HepG2 (cell line): ENCODE measurements around the gene RBM26. TPM values are rescaled to one million over a fixed set of nuclear protein-coding genes. Genes with fewer than 3 reads are reported as not detected.

Experiments used
- CEBPG ChIP-seq: IDR thresholded peaks from 2 replicates; pipeline ENCODE4 v1.6.1; 2016
- CENPT ChIP-seq: sonication (generic); formaldehyde crosslinking; IDR thresholded peaks from 2 replicates; pipeline ENCODE4 v1.8.0; 2022; ENCODE audit warnings: low read depth, mild to moderate bottlenecking, moderate library complexity, missing genetic modification reagents
- FOXA3 ChIP-seq: IDR thresholded peaks from 2 replicates; pipeline ENCODE4 v1.6.1; 2016; ENCODE audit warnings: missing genetic modification reagents, missing compliant biosample characterization
- KDM3A ChIP-seq: IDR thresholded peaks from 2 replicates; pipeline ENCODE4 v1.6.1; 2018; ENCODE audit warnings: low read depth, missing compliant biosample characterization
- KDM5B ChIP-seq: sonication (generic); formaldehyde crosslinking; IDR thresholded peaks from 2 replicates; pipeline ENCODE4 v1.4.0; 2020; ENCODE audit warnings: missing genetic modification reagents, mild to moderate bottlenecking, borderline replicate concordance
- KLF13 ChIP-seq: sonication (generic); formaldehyde crosslinking; IDR thresholded peaks from 2 replicates; pipeline ENCODE4 v1.4.0; 2020; ENCODE audit warnings: mild to moderate bottlenecking, missing genetic modification reagents
- MEF2D ChIP-seq: sonication (generic); formaldehyde crosslinking; IDR thresholded peaks from 2 replicates; pipeline ENCODE4 v1.5.1; 2020; ENCODE audit warnings: mild to moderate bottlenecking, missing genetic modification reagents
- MIER3 ChIP-seq: IDR thresholded peaks from 2 replicates; pipeline ENCODE4 v1.6.1; 2016; ENCODE audit warnings: missing compliant biosample characterization, borderline replicate concordance
- MTA3 ChIP-seq: sonication (generic); formaldehyde crosslinking; IDR thresholded peaks from 2 replicates; pipeline ENCODE4 v1.4.0; 2020; ENCODE audit warnings: missing genetic modification reagents
- NFKB2 ChIP-seq: sonication (generic); formaldehyde crosslinking; IDR thresholded peaks from 2 replicates; pipeline ENCODE4 v1.4.0; 2020; ENCODE audit warnings: missing genetic modification reagents, borderline replicate concordance
- NFKBIZ ChIP-seq: IDR thresholded peaks from 2 replicates; pipeline ENCODE4 v1.6.1; 2018; ENCODE audit warnings: missing genetic modification reagents, missing compliant biosample characterization
- PTBP1 ChIP-seq: fragments of 200-400 bp; formaldehyde crosslinking; IDR thresholded peaks from 2 replicates; pipeline ENCODE4 v1.6.1; 2018; ENCODE audit warnings: low read length, low read depth; ENCODE audit not compliant: poor library complexity, severe bottlenecking
- RBFOX2 ChIP-seq: fragments of 200-400 bp; formaldehyde crosslinking; IDR thresholded peaks from 2 replicates; pipeline ENCODE4 v1.6.1; 2017; ENCODE audit warnings: low read depth, mild to moderate bottlenecking, low read length
- SMAD9 ChIP-seq: sonication (generic); formaldehyde crosslinking; IDR thresholded peaks from 2 replicates; pipeline ENCODE4 v1.5.1; 2020; ENCODE audit warnings: mild to moderate bottlenecking, missing genetic modification reagents
- TCF7L2 ChIP-seq: IDR thresholded peaks from 2 replicates; pipeline ENCODE4 v1.6.1; 2011; ENCODE audit warnings: mild to moderate bottlenecking, low read depth, low read length, moderate library complexity
- ZC3H13 ChIP-seq: sonication (generic); formaldehyde crosslinking; IDR thresholded peaks from 2 replicates; pipeline ENCODE4 v1.8.1; 2023; ENCODE audit warnings: mild to moderate bottlenecking, missing genetic modification reagents, moderate library complexity
- ZNF230 ChIP-seq: sonication (generic); formaldehyde crosslinking; IDR thresholded peaks from 2 replicates; pipeline ENCODE4 v1.4.0; 2020; ENCODE audit warnings: mild to moderate bottlenecking, missing genetic modification reagents
- ZNF333 ChIP-seq: sonication (generic); formaldehyde crosslinking; IDR thresholded peaks from 2 replicates; pipeline ENCODE4 v1.4.0; 2020; ENCODE audit warnings: mild to moderate bottlenecking, missing genetic modification reagents, borderline replicate concordance
- ZNF383 ChIP-seq: sonication (generic); formaldehyde crosslinking; IDR thresholded peaks from 2 replicates; pipeline ENCODE4 v1.4.0; 2020; ENCODE audit warnings: missing genetic modification reagents, mild to moderate bottlenecking, borderline replicate concordance
- ZNF652 ChIP-seq: IDR thresholded peaks from 2 replicates; pipeline ENCODE4 v1.6.1; 2016; ENCODE audit warnings: low read depth, borderline replicate concordance
- ZNF660 ChIP-seq: sonication (generic); formaldehyde crosslinking; IDR thresholded peaks from 2 replicates; pipeline ENCODE4 v1.5.1; 2020; ENCODE audit warnings: mild to moderate bottlenecking, low read depth, missing genetic modification reagents, borderline replicate concordance
- polyA plus RNA-seq, 8 experiments: library from polyadenylated mRNA; depleted of rRNA in 3 of 8; stranded (reverse) in 7 of 8; unstranded in 1 of 8; fragments of >200 nt; fragmentation: Illumina TruSeq in 4 of 8; extraction: Trizol in 4 of 8; gene quantifications; 2 replicates each; pipeline versions ENCODE4 v1.2.1 to v1.2.3, GENCODE V29; 2011 to 2016; ENCODE audit warnings: low read depth in 4 of 8, missing spikeins in 1 of 8, mixed read lengths in 1 of 8; ENCODE audit not compliant: insufficient read depth in 1 of 8
- total RNA-seq, 5 experiments: library from RNA; depleted of rRNA; stranded (reverse); fragments of >200 nt; fragmentation: Illumina TruSeq; extraction: Trizol; gene quantifications; 2 replicates each; pipeline ENCODE4 v1.2.3, GENCODE V29; 2016; ENCODE audit warnings: low read depth in 1 of 5
- TF ChIP-seq, protein P1 (sequence below): sonication (generic); formaldehyde crosslinking; IDR thresholded peaks from 2 replicates; pipeline ENCODE4 v1.4.0; 2020; ENCODE audit warnings: mild to moderate bottlenecking, missing genetic modification reagents
- TF ChIP-seq, protein P2 (sequence below): IDR thresholded peaks from 2 replicates; pipeline ENCODE4 v1.6.1; 2016; ENCODE audit warnings: missing compliant biosample characterization, missing genetic modification reagents, borderline replicate concordance
- TF ChIP-seq, protein P3 (sequence below): conservative IDR thresholded peaks from 2 replicates; pipeline ENCODE4 v1.6.1; 2018; ENCODE audit warnings: missing genetic modification reagents
- TF ChIP-seq, protein P4 (sequence below): IDR thresholded peaks from 2 replicates; pipeline ENCODE4 v1.6.1; 2016

The RBM26 gene
- total and polyA plus RNA-seq, 2 of the 13 experiments (the other 11 are each of a cell fraction or from before 2014, with no cell fraction given): 19.4 to 34.4 TPM

DNA sequence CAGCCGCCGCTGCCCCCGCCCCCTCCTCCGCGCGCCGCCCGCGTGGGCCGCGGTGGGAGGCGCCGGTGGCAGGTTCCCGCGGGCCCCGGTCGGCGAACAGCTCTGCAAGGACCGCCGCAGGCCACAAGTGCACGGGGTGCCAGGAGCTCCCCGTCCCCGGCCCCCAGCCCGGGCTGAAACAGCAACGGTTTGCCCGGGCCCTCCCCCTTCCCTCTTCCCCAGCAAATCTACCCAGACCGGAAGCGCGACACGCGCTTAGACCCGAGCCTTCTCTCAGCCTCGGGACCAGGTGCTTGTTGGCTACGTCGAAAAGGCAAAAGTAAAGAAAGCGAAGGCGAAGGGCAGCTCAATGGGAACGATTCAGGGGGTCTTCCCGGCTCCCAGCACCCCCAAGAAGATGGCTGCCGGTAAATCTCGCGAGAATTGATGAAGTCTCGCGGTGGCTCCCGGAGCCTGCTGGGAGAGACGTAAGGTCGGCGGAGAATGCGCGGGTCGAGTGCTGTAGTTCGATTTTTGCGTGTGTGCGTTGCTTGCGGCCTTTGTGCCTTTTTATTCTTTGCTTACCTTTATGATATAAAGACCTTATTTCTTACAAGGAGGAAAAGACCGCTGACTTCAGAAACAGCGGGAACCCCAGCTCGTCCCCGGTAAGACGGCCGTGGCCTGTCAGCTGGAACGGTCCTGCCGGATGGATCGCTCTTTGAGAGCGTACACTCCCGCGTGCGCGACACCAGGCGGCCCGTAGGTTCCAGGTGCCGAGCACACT, at the start of gene RBM26 (continued):
- TF ChIP-seq, protein P1, sequence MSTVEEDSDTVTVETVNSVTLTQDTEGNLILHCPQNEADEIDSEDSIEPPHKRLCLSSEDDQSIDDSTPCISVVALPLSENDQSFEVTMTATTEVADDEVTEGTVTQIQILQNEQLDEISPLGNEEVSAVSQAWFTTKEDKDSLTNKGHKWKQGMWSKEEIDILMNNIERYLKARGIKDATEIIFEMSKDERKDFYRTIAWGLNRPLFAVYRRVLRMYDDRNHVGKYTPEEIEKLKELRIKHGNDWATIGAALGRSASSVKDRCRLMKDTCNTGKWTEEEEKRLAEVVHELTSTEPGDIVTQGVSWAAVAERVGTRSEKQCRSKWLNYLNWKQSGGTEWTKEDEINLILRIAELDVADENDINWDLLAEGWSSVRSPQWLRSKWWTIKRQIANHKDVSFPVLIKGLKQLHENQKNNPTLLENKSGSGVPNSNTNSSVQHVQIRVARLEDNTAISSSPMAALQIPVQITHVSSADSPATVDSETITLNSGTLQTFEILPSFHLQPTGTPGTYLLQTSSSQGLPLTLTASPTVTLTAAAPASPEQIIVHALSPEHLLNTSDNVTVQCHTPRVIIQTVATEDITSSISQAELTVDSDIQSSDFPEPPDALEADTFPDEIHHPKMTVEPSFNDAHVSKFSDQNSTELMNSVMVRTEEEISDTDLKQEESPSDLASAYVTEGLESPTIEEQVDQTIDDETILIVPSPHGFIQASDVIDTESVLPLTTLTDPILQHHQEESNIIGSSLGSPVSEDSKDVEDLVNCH (CRISPR knock-in tag): no peak
- TF ChIP-seq SMAD9 (CRISPR knock-in tag): 0 out of 2 replicates have a peak, but pooled peaks have one; percentile 66
- TF ChIP-seq ZNF383: no peak
- TF ChIP-seq CEBPG (CRISPR knock-in tag): no peak
- no peak for TF ChIP-seq FOXA3 (CRISPR knock-in tag)
- TF ChIP-seq MEF2D: no peak
- TF ChIP-seq KLF13 (CRISPR knock-in tag): no peak
- TF ChIP-seq, protein P2, sequence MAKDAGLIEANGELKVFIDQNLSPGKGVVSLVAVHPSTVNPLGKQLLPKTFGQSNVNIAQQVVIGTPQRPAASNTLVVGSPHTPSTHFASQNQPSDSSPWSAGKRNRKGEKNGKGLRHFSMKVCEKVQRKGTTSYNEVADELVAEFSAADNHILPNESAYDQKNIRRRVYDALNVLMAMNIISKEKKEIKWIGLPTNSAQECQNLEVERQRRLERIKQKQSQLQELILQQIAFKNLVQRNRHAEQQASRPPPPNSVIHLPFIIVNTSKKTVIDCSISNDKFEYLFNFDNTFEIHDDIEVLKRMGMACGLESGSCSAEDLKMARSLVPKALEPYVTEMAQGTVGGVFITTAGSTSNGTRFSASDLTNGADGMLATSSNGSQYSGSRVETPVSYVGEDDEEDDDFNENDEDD (CRISPR knock-in tag): peak; percentile 68; the same call in 1 of the 2 replicates
- peak; percentile 75 for TF ChIP-seq RBFOX2
- peak; percentile 86 for TF ChIP-seq KDM5B (CRISPR knock-in tag)
- no peak for TF ChIP-seq MTA3 (CRISPR knock-in tag)
- TF ChIP-seq, protein P3, sequence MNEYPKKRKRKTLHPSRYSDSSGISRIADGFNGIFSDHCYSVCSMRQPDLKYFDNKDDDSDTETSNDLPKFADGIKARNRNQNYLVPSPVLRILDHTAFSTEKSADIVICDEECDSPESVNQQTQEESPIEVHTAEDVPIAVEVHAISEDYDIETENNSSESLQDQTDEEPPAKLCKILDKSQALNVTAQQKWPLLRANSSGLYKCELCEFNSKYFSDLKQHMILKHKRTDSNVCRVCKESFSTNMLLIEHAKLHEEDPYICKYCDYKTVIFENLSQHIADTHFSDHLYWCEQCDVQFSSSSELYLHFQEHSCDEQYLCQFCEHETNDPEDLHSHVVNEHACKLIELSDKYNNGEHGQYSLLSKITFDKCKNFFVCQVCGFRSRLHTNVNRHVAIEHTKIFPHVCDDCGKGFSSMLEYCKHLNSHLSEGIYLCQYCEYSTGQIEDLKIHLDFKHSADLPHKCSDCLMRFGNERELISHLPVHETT: no peak
- 0 out of 2 replicates have a peak, but pooled peaks have one; percentile 21 for TF ChIP-seq ZNF652 (CRISPR knock-in tag)
- TF ChIP-seq TCF7L2: no peak
- TF ChIP-seq ZNF230: 0 out of 2 replicates have a peak, but pooled peaks have one; percentile 69
- peak; percentile 50; the same call in 1 of the 2 replicates for TF ChIP-seq MIER3
- TF ChIP-seq, protein P4, sequence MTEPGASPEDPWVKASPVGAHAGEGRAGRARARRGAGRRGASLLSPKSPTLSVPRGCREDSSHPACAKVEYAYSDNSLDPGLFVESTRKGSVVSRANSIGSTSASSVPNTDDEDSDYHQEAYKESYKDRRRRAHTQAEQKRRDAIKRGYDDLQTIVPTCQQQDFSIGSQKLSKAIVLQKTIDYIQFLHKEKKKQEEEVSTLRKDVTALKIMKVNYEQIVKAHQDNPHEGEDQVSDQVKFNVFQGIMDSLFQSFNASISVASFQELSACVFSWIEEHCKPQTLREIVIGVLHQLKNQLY (CRISPR knock-in tag): no peak
- peak; percentile 79; the same call in 1 of the 2 replicates for TF ChIP-seq ZNF333 (CRISPR knock-in tag)
- no peak for TF ChIP-seq PTBP1
- no peak for TF ChIP-seq KDM3A
- 0 out of 2 replicates have a peak, but pooled peaks have one; percentile 33 for TF ChIP-seq NFKBIZ
- TF ChIP-seq ZNF660: no peak
- no peak for TF ChIP-seq ZC3H13 (CRISPR knock-in tag)
- no peak for TF ChIP-seq CENPT (CRISPR knock-in tag)
- peak; percentile 71; the same call in 1 of the 2 replicates for TF ChIP-seq NFKB2 (CRISPR knock-in tag)
